Natural killer cell (primary cell): ENCODE data around the gene IGF2BP1. TPM values are rescaled to one million over a fixed set of nuclear protein-coding genes. Genes with fewer than 3 reads are reported as not detected.
"Not testable (repeated sequence)": the region's sequence is repeated elsewhere in the genome, so short reads cannot be mapped to it uniquely, and the experiment has no call there.

ENCODE experiments used
- ATAC-seq, 3 donors: fragments of 150-1000 bp in 2 of 3; fragments of 200-7000 bp in 1 of 3; cut with Tn5 transposase; 1 replicate in 1 of 3; 2 replicates in 2 of 3; pipeline ENCODE4 v1.10.0; 2021; ENCODE audit warnings: mild to moderate bottlenecking in 2 of 3, moderate library complexity in 2 of 3
- DNase-seq, 2 donors: peaks; one replicate each; pipeline versions ENCODE4 v3.0.0 to v3.0.0-alpha.2; 2013 to 2021; ENCODE audit warnings: mixed read lengths in 1 of 2
- H3K27ac ChIP-seq: one replicate; pipeline ENCODE4 v1.5.1; 2013; ENCODE audit warnings: mild to moderate bottlenecking, low read length
- H3K27me3 ChIP-seq: one replicate; pipeline ENCODE4 v1.6.1; 2013; ENCODE audit warnings: low read length; ENCODE audit not compliant: control insufficient read depth, insufficient read depth
- H3K36me3 ChIP-seq: one replicate; pipeline ENCODE4 v1.6.1; 2013; ENCODE audit warnings: low read length; ENCODE audit not compliant: control insufficient read depth, insufficient read depth
- H3K4me1 ChIP-seq: one replicate; pipeline ENCODE4 v1.6.1; 2013; ENCODE audit warnings: low read length; ENCODE audit not compliant: control insufficient read depth, insufficient read depth
- H3K4me3 ChIP-seq: one replicate; pipeline ENCODE4 v1.5.1; 2013; ENCODE audit warnings: low read length
- H3K9me3 ChIP-seq: one replicate; pipeline ENCODE4 v1.6.1; 2013; ENCODE audit warnings: low read length; ENCODE audit not compliant: control insufficient read depth, insufficient read depth
- H3K27ac Mint-ChIP-seq, 2 donors: one replicate each; pipeline ENCODE4 v1.8.0; 2022; ENCODE audit warnings: mild to moderate bottlenecking in 2 of 2, mixed read lengths in 2 of 2, moderate library complexity in 1 of 2
- H3K27me3 Mint-ChIP-seq, 2 donors: one replicate each; pipeline ENCODE4 v1.8.0; 2022; ENCODE audit warnings: low read depth in 2 of 2, mixed read lengths in 2 of 2
- H3K36me3 Mint-ChIP-seq: one replicate; pipeline ENCODE4 v1.8.0; 2022; ENCODE audit warnings: mixed read lengths
- H3K4me1 Mint-ChIP-seq, 2 donors: one replicate each; pipeline ENCODE4 v1.8.0; 2022; ENCODE audit warnings: mixed read lengths in 2 of 2
- H3K4me3 Mint-ChIP-seq: one replicate; pipeline ENCODE4 v1.8.0; 2022; ENCODE audit warnings: mild to moderate bottlenecking, moderate library complexity, mixed read lengths
- H3K9me3 Mint-ChIP-seq, 2 donors: one replicate each; pipeline ENCODE4 v1.8.0; 2022; ENCODE audit warnings: mixed read lengths in 2 of 2
- WGBS: methylation state at CpG from one replicate; pipeline ENCODE4 v1.1.7; 2013; ENCODE audit warnings: missing lambda C conversion rate; ENCODE audit not compliant: insufficient coverage; 5-methylcytosine and 5-hydroxymethylcytosine counted together
- intact Hi-C: fragments of 100-400 bp; cut with micrococcal nuclease; formaldehyde crosslinking; loops from one replicate; pipeline ENCODE4 v1.14.2; 2022
- total RNA-seq, 4 donors: library from RNA; stranded (reverse); fragments of 120-200 nt in 1 of 4; gene quantifications; one replicate each; pipeline versions ENCODE4 v1.2.3 to v1.2.4, GENCODE V29; 2013 to 2022
- TF ChIP-seq, protein P1 (sequence below): fragments of 200-600 bp; IDR thresholded peaks from one replicate; pipeline ENCODE4 v1.8.0; 2022; ENCODE audit warnings: antibody characterized with exemption

Gene IGF2BP1
- total RNA-seq, 3 donors from 2014 or later (not counting 1 experiment from before 2014, with no cell fraction given) = not detected

GRCh38 chr17:49024523-49024922 is 27.3 kb downstream of the IGF2BP1 start:
- H3K4me3 Mint-ChIP-seq = no peak overlapping the region
- WGBS = 88% methylated on average over 1 of the region's 3 CpGs
- H3K27me3 ChIP-seq = no peaks in the 10 kb centered on the region
- H3K4me1 ChIP-seq = no peaks in the 10 kb centered on the region
- TF ChIP-seq, protein P1, sequence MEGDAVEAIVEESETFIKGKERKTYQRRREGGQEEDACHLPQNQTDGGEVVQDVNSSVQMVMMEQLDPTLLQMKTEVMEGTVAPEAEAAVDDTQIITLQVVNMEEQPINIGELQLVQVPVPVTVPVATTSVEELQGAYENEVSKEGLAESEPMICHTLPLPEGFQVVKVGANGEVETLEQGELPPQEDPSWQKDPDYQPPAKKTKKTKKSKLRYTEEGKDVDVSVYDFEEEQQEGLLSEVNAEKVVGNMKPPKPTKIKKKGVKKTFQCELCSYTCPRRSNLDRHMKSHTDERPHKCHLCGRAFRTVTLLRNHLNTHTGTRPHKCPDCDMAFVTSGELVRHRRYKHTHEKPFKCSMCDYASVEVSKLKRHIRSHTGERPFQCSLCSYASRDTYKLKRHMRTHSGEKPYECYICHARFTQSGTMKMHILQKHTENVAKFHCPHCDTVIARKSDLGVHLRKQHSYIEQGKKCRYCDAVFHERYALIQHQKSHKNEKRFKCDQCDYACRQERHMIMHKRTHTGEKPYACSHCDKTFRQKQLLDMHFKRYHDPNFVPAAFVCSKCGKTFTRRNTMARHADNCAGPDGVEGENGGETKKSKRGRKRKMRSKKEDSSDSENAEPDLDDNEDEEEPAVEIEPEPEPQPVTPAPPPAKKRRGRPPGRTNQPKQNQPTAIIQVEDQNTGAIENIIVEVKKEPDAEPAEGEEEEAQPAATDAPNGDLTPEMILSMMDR = no peak
- DNase-seq (no peak), ATAC-seq (no peak)
- no peak overlapping the region for H3K27ac Mint-ChIP-seq
- H3K4me1 Mint-ChIP-seq = no peaks in the 10 kb centered on the region
- no peak overlapping the region for H3K27ac ChIP-seq
- H3K27me3 Mint-ChIP-seq = peaks cover 5% of the 10 kb centered on the region in 2 donors
- no peaks in the 10 kb centered on the region for H3K36me3 ChIP-seq
- H3K9me3 ChIP-seq = no peaks in the 10 kb centered on the region
- H3K9me3 Mint-ChIP-seq = no peaks in the 10 kb centered on the region
- intact Hi-C loops = no loop called here
- H3K36me3 Mint-ChIP-seq = no peaks in the 10 kb centered on the region
- no peak overlapping the region for H3K4me3 ChIP-seq

DNA sequence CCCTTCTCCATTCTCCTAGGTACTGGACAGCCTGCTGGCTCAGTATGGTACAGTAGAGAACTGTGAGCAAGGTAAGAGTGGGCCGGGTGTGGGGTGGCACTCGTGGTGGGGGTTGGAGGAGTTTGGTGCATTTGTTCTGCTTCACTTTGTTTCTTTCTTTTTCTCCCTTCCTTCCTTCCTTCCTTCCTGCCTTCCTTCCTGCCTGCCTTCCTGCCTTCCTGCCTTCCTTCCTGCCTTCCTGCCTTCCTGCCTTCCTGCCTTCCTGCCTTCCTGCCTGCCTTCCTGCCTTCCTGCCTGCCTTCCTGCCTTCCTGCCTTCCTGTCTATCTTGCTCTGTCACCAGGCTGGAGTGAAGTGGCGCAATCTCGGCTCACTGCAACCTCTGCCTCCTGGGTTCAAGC is 29.3 kb downstream of the IGF2BP1 start:
- H3K27ac Mint-ChIP-seq, H3K9me3 Mint-ChIP-seq, H3K4me1 Mint-ChIP-seq, intact Hi-C loops, DNase-seq, H3K4me3 Mint-ChIP-seq, H3K27ac ChIP-seq, ATAC-seq, H3K36me3 ChIP-seq, H3K9me3 ChIP-seq, H3K4me3 ChIP-seq, H3K4me1 ChIP-seq, H3K27me3 Mint-ChIP-seq, H3K36me3 Mint-ChIP-seq, H3K27me3 ChIP-seq: not testable (repeated sequence)
- WGBS = 91% methylated on average over 2 of the region's 4 CpGs

DNA sequence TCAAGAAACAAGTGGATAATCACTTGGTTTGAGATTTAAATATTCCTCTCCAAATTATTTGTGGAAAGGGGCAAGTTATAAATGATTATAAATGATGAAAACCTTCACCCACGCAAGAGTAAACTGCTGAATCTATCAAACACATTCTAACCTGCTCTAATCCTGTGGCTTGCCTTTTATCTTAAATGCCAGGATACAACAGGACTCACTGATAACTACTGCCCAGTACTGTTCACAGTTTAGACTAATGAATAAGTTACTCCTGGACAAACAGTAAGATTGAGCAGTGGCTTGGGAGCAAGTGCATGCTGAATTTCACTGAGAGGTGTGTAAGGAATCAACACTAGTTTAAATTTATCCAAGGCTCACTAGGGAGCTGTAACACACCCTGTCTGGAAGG is 31.1 kb downstream of the IGF2BP1 start:
- Histone ChIP-seq H3K36me3 (no peaks in the 10 kb centered on the region), H3K9me3 (no peaks in the 10 kb centered on the region), H3K27me3 (no peaks in the 10 kb centered on the region), H3K4me1 (no peaks in the 10 kb centered on the region), H3K27ac (no peak overlapping the region), H3K4me3 (no peak overlapping the region)
- Mint-ChIP-seq H3K4me1 (peaks cover 7 to 8% of the 10 kb centered on the region in 2 donors), H3K9me3 (no peaks in the 10 kb centered on the region), H3K36me3 (no peaks in the 10 kb centered on the region), H3K4me3 (no peak overlapping the region), H3K27ac (no peak overlapping the region), H3K27me3 (peaks cover 5 to 14% of the 10 kb centered on the region in 2 donors)
- TF ChIP-seq, protein P1 = no peak
- DNase-seq (no peak), ATAC-seq (no peak)
- 71% methylated on average over 1 of the region's 1 CpG for WGBS
- intact Hi-C loops = no loop called here

- no peaks in the 10 kb centered on the region for H3K36me3 Mint-ChIP-seq
- DNase-seq (no peak), ATAC-seq (no peak)
- Histone ChIP-seq H3K27ac (no peak overlapping the region), H3K4me1 (no peaks in the 10 kb centered on the region), H3K9me3 (no peaks in the 10 kb centered on the region), H3K36me3 (no peaks in the 10 kb centered on the region), H3K27me3 (no peaks in the 10 kb centered on the region), H3K4me3 (no peak overlapping the region)
- peaks cover 7 to 8% of the 10 kb centered on the region in 2 donors for H3K4me1 Mint-ChIP-seq
- H3K9me3 Mint-ChIP-seq = no peaks in the 10 kb centered on the region
- no peak overlapping the region for H3K4me3 Mint-ChIP-seq
- TF ChIP-seq, protein P1 = no peak
- intact Hi-C loops = no loop called here
- peaks cover 5 to 14% of the 10 kb centered on the region in 2 donors for H3K27me3 Mint-ChIP-seq
- WGBS = 83% methylated on average over 2 of the region's 3 CpGs
- no peak overlapping the region for H3K27ac Mint-ChIP-seq
These were observed 32.6 kb downstream of the IGF2BP1 start for GRCh38 chr17:49029801-49030200.
